Heart left ventricle (tissue), 13 donors: ENCODE data around the gene CCDC127.

Experiments
- POLR2A ChIP-seq, 2 donors: fragments of 450-650 bp; IDR thresholded peaks; one replicate each; pipeline ENCODE4 v1.6.1; 2017; ENCODE audit warnings: antibody characterized with exemption in 2 of 2, mild to moderate bottlenecking in 2 of 2, moderate library complexity in 2 of 2
- TF ChIP-seq, protein P1 (sequence below), 12 donors: fragments of 200-600 bp; sonication (generic) in 4 of 12; IDR thresholded peaks; one replicate each; pipeline versions ENCODE4 v1.5.0 to v1.8.0; 2018 to 2022; ENCODE audit warnings: antibody characterized with exemption in 12 of 12, mild to moderate bottlenecking in 5 of 12
- donor health status: ischemic (EF 13 %, LVEDD 7.1; RV severe dilation, severe dysfunction).
- donor health status: DM: no; HTN: yes; CAD: no.
- donor health status: DM: no; HTN: no; CAD: no.
- donor health status: ischemic (EF 25% LVEDD 6.9; RV normal size, moderate dysfunction).
- donor health status: ischemic (EF 25% LVEDD 5.7; RV mildly dilated, moderate dysfunction).
- donor health status: ischemic (EF 35%, LVEDD 5.7; RV mildly dilated, moderate dysfunction).
- donor health status: nonischemic (EF 11% LVEDD 7.7; RV severe dilation, severe dysfunction).
- donor health status: DM: yes; HTN: yes; CAD: no.
- donor health status: PGD.
- donor health status: ischemic (EF 29% LVEDD 5.4; RV normal size, mild dysfunction).
- donor health status: nonischemic (EF 23%, LVEDD 6.1; RV moderate dilation, normal function).

DNA sequence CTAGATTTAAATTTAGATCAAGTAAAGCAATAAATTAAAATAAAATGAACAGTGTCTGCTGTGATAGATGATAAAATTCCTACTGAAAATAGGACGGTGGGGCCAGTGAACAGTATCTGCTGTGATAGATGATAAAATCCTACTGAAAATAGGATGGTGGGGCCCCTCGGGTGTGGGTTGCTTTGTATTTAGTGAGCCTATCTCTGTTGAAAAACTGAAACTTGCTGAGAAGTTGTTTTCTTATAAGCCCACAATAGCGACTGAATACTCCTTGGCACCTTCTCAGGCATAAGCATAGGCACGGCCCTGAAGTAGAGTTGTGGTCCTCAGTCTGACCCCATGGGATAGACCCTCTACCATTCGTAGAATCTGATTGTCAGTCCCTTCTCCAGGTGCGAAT, 5.8 kb upstream of the CCDC127 start:
- TF ChIP-seq, protein P1, sequence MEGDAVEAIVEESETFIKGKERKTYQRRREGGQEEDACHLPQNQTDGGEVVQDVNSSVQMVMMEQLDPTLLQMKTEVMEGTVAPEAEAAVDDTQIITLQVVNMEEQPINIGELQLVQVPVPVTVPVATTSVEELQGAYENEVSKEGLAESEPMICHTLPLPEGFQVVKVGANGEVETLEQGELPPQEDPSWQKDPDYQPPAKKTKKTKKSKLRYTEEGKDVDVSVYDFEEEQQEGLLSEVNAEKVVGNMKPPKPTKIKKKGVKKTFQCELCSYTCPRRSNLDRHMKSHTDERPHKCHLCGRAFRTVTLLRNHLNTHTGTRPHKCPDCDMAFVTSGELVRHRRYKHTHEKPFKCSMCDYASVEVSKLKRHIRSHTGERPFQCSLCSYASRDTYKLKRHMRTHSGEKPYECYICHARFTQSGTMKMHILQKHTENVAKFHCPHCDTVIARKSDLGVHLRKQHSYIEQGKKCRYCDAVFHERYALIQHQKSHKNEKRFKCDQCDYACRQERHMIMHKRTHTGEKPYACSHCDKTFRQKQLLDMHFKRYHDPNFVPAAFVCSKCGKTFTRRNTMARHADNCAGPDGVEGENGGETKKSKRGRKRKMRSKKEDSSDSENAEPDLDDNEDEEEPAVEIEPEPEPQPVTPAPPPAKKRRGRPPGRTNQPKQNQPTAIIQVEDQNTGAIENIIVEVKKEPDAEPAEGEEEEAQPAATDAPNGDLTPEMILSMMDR (IDR thresholded peaks at IDR 0.05): no peak
- TF ChIP-seq POLR2A (IDR thresholded peaks at IDR 0.05): no peak
